ENCODE measurements around the gene RFNG. TPM values are rescaled to one million over a fixed set of nuclear protein-coding genes. Genes with fewer than 3 reads are reported as not detected.

Gene RFNG
- total RNA-seq, 2 experiments from 2014 or later, result 17.6 to 18.0 TPM

- DNase-seq, result no peak
- H3K9me3 Mint-ChIP-seq, result no peaks in the 10 kb centered on the region
- intact Hi-C loops (cut with micrococcal nuclease), result no loop called here
- peaks cover 8% of the 10 kb centered on the region for H3K4me1 Mint-ChIP-seq (ENCODE audit: low read depth)
- H3K27me3 Mint-ChIP-seq (ENCODE audit: low read depth), result no peaks in the 10 kb centered on the region
- CTCF ChIA-PET, result no interaction called here
- peaks cover 17% of the 10 kb centered on the region for H3K36me3 Mint-ChIP-seq (ENCODE audit: low read depth)
- H3K4me3 Mint-ChIP-seq, result no peak overlapping the region
- no peak overlapping the region for H3K27ac Mint-ChIP-seq
These were observed 43.5 kb upstream of the RFNG start for GRCh38 chr17:82094931-82095776.

DNA sequence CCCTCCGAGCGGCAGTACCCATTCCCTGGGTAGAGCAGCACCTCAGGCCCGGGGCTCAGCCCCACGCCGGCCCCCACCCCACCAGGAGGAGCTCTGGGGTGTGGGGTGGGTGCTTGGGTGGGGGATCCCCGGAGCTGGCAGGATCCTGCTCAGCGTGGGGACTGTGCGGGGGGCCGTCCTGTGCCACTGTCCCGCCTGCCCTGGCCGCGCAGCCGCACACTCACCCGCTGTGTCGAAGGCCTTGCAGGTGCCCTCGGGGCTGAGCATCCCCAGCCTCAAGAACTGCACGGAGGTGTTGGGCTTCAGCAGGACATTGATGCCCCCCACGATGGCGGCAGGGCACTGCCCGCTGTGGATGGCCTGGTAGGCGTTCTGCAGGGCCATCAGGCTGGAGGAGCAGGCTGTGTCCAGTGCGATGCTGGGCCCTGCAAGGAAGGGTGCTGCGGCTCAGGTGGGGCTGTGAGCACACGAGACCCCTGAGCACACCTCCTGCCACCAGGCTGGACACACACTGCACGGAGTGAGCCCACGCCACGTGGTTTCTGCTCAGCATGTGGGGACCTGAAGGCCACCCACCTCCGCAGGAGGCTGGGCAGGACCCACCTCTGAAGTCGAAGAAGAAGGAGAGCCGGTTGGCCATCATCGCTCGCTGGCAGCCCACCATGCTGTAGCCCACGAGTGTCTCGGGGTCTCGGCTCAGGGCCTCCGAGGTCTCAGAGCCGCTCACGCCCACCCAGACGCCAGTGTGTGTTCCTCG, 41.6 kb upstream of the RFNG start:
- intact Hi-C loops (cut with micrococcal nuclease), result no loop called here
- no peaks in the 10 kb centered on the region for H3K9me3 Mint-ChIP-seq
- CTCF ChIA-PET, result no interaction called here
- no peaks in the 10 kb centered on the region for H3K27me3 Mint-ChIP-seq (ENCODE audit: low read depth)
- H3K4me3 Mint-ChIP-seq, result no peak overlapping the region
- peaks cover 2% of the 10 kb centered on the region for H3K4me1 Mint-ChIP-seq (ENCODE audit: low read depth)
- no peak for DNase-seq
- H3K27ac Mint-ChIP-seq, result no peak overlapping the region
- H3K36me3 Mint-ChIP-seq (ENCODE audit: low read depth), result peaks cover 17% of the 10 kb centered on the region

DNA sequence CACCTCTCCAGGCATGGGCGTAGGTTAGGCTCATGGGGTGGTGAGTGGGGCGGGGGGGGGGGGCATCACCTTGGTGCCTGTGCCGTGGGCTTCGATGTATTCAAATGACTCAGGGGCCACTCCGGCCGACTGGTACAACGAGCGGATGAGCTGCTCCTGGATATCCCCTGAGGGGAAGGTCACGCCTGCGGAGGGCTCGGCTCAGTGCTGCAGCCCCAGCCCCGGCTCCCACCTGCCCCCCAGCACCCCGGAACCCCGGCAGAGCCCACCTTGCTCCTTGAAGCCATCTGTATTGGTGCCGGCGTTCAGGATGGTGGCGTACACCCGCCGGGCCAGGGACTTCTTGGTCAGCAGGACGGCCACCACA, 41.0 kb upstream of the RFNG start:
- intact Hi-C loops (cut with micrococcal nuclease), result no loop called here
- Mint-ChIP-seq H3K36me3 (ENCODE audit: low read depth) (peaks cover 19% of the 10 kb centered on the region), H3K27me3 (ENCODE audit: low read depth) (no peaks in the 10 kb centered on the region), H3K27ac (no peak overlapping the region), H3K4me1 (ENCODE audit: low read depth) (peaks cover 2% of the 10 kb centered on the region), H3K9me3 (no peaks in the 10 kb centered on the region), H3K4me3 (no peak overlapping the region)
- CTCF ChIA-PET, result no interaction called here
- no peak for DNase-seq

GRCh38 chr17:82092094-82092586, 40.5 kb upstream of the RFNG start:
- Mint-ChIP-seq H3K9me3 (no peaks in the 10 kb centered on the region), H3K4me1 (ENCODE audit: low read depth) (peaks cover 2% of the 10 kb centered on the region), H3K27ac (no peak overlapping the region), H3K4me3 (no peak overlapping the region), H3K36me3 (ENCODE audit: low read depth) (peaks cover 19% of the 10 kb centered on the region), H3K27me3 (ENCODE audit: low read depth) (no peaks in the 10 kb centered on the region)
- CTCF ChIA-PET, result no interaction called here
- DNase-seq, result no peak
- intact Hi-C loops (cut with micrococcal nuclease), result no loop called here

GRCh38 chr17:82091264-82092066, 39.9 kb upstream of the RFNG start:
- Mint-ChIP-seq H3K27ac (no peak overlapping the region), H3K27me3 (ENCODE audit: low read depth) (no peaks in the 10 kb centered on the region), H3K4me1 (ENCODE audit: low read depth) (peaks cover 2% of the 10 kb centered on the region), H3K4me3 (no peak overlapping the region), H3K9me3 (no peaks in the 10 kb centered on the region), H3K36me3 (ENCODE audit: low read depth) (peaks cover 19% of the 10 kb centered on the region)
- no peak for DNase-seq
- intact Hi-C loops (cut with micrococcal nuclease), result no loop called here
- CTCF ChIA-PET, result no interaction called here

- Mint-ChIP-seq H3K36me3 (ENCODE audit: low read depth) (peaks cover 17% of the 10 kb centered on the region), H3K27me3 (ENCODE audit: low read depth) (no peaks in the 10 kb centered on the region), H3K4me1 (ENCODE audit: low read depth) (no peaks in the 10 kb centered on the region), H3K27ac (no peak overlapping the region), H3K4me3 (no peak overlapping the region), H3K9me3 (no peaks in the 10 kb centered on the region)
- CTCF ChIA-PET, result no interaction called here
- no peak for DNase-seq
- intact Hi-C loops (cut with micrococcal nuclease), result no loop called here
These were observed 39.1 kb upstream of the RFNG start for GRCh38 chr17:82090549-82091263.

- no peak for DNase-seq
- H3K36me3 Mint-ChIP-seq (ENCODE audit: low read depth), result peaks cover 16% of the 10 kb centered on the region
- no peaks in the 10 kb centered on the region for H3K4me1 Mint-ChIP-seq (ENCODE audit: low read depth)
- no peaks in the 10 kb centered on the region for H3K9me3 Mint-ChIP-seq
- CTCF ChIA-PET, result interaction anchor here (0.6 kb wide), 1 partner anchor 230 kb away, joined by 3 read pairs; no protein-coding TSS in a partner anchor
- H3K4me3 Mint-ChIP-seq, result no peak overlapping the region
- H3K27ac Mint-ChIP-seq, result no peak overlapping the region
- intact Hi-C loops (cut with micrococcal nuclease), result no loop called here
- H3K27me3 Mint-ChIP-seq (ENCODE audit: low read depth), result no peaks in the 10 kb centered on the region
These were observed 38.3 kb upstream of the RFNG start for GRCh38 chr17:82089723-82090548.

DNA sequence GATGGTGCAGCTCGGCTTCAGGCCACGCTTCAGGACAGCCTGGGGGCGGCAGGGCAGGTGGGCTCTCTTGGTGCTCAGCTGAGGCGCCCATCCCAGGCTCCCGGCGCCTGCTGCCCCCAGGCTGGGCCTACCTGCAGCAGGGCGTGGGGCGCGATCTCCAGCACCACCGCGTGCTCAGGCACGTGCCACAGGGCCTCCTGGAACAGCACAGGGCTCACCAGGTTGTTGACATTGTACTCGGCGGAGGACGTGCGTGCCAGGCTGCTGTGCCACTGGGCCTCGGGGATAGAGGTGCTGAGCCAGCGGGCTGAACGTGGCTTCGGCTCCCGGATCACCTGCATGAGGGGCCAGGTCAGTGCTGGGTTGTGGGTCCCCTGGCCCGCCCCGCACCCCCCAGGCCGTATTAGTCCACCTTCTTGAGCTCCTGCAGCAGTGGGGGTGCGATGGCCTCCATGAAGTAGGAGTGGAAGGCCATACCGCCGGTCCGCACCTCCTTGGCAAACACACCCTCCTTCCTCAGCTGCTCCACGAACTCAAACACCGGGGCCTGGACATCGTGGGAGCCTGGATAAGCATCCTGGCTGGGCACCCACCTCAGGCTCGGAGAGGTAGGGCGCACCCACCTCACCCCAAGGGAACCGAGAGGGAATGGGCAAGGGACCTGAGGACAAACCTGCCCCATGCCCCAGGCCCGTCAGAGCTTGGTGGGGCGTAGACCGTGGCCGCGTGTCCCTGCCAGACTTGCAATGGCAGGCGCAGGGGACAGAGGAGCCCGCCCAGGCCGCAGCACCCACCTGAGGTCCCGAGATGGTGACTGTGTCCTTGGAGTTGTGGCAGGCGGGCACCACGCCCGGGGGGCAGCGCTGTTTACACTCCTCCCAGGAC, 37.5 kb upstream of the RFNG start:
- Mint-ChIP-seq H3K36me3 (ENCODE audit: low read depth) (peaks cover 18% of the 10 kb centered on the region), H3K27me3 (ENCODE audit: low read depth) (no peaks in the 10 kb centered on the region), H3K4me1 (ENCODE audit: low read depth) (no peaks in the 10 kb centered on the region), H3K27ac (no peak overlapping the region), H3K4me3 (no peak overlapping the region), H3K9me3 (no peaks in the 10 kb centered on the region)
- intact Hi-C loops (cut with micrococcal nuclease), result no loop called here
- CTCF ChIA-PET, result interaction anchor here (0.6 kb wide), 1 partner anchor 231 kb away, joined by 3 read pairs; no protein-coding TSS in a partner anchor
- DNase-seq, result no peak

DNA sequence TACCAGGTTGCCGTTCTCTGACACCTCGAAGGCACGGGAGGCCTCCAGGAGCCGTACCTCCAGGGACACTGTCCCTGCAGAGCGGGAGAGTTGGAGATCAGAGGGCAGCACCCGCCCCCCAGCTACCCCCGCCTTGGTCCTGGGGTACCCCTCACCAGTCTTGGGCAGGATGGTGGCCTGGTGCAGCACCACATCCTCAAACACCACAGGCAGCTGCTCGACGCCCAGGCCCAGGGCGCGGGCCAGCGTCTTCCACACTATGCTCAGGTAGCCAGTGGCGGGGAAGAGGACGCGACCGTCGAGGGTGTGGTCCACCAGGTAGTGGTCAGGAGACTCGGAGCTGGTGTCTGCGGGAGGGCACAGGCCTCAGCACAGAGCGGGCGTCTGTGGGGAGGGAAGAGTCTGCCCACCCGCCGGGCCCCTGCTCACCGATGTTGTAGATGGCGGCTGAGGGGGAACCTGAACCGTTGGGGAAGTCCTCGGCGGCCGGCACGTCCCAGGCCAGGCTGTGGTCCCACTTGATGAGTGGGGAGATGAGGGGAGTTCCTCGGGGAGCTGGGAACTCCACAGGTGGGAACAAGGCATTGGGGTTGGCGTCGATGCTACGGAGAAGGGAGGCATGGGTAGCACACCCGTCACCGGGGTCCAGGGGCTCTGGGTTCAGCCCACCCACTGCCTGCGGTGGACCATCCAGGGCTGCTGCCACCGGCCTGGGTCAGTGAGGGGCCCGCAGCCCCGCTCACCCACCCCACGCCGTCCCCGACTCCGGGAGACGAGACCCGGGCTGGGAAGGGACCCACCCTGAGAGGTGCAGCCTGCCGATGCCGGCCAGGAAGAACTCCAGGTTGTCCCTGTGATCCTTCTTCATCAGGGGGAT, 36.6 kb upstream of the RFNG start:
- Mint-ChIP-seq H3K27ac (no peak overlapping the region), H3K36me3 (ENCODE audit: low read depth) (peaks cover 20% of the 10 kb centered on the region), H3K4me3 (no peak overlapping the region), H3K27me3 (ENCODE audit: low read depth) (no peaks in the 10 kb centered on the region), H3K9me3 (no peaks in the 10 kb centered on the region), H3K4me1 (ENCODE audit: low read depth) (no peaks in the 10 kb centered on the region)
- intact Hi-C loops (cut with micrococcal nuclease), result no loop called here
- DNase-seq, result no peak
- CTCF ChIA-PET, result no interaction called here
